SK-N-SH treated with all-trans-retinoic acid at 6 μM for 48 hours (cell line): ENCODE results near the gene USP35.

Source experiments
- ATAC-seq: fragments of 200-7000 bp; cut with Tn5 transposase; 3 replicates; pipeline ENCODE4 v1.9.1; 2020; ENCODE audit warnings: mild to moderate bottlenecking, moderate library complexity
- ARNTL ChIP-seq: fragments of 450-650 bp; formaldehyde crosslinking; IDR thresholded peaks from 2 replicates; pipeline ENCODE4 v1.5.0; 2020; ENCODE audit warnings: low read depth, mild to moderate bottlenecking, moderate library complexity, borderline replicate concordance
- CSDC2 ChIP-seq: fragments of 250-450 bp; sonication (Bioruptor Pico); IDR thresholded peaks from 2 replicates; pipeline ENCODE4 v1.5.0; 2020; ENCODE audit warnings: mild to moderate bottlenecking, moderate library complexity
- CSRNP3 ChIP-seq: fragments of 250-450 bp; sonication (Bioruptor Pico); IDR thresholded peaks from 2 replicates; pipeline ENCODE4 v1.5.1; 2021; ENCODE audit warnings: mild to moderate bottlenecking, moderate library complexity
- GLIS3 ChIP-seq: fragments of 250-450 bp; sonication (Bioruptor Pico); IDR thresholded peaks from 2 replicates; pipeline ENCODE4 v1.5.0; 2020; ENCODE audit warnings: mild to moderate bottlenecking, moderate library complexity
- ISL1 ChIP-seq: fragments of 250-450 bp; sonication (Bioruptor Pico); IDR thresholded peaks from 2 replicates; pipeline ENCODE4 v2.1.2; 2022; ENCODE audit warnings: mild to moderate bottlenecking, moderate library complexity
- RARB ChIP-seq: fragments of 250-450 bp; sonication (Bioruptor Pico); IDR thresholded peaks from 2 replicates; pipeline ENCODE4 v1.8.0; 2021; ENCODE audit warnings: mild to moderate bottlenecking, moderate library complexity
- TOX ChIP-seq: fragments of 250-450 bp; sonication (Bioruptor Pico); IDR thresholded peaks from 2 replicates; pipeline ENCODE4 v1.8.0; 2021; ENCODE audit warnings: mild to moderate bottlenecking, moderate library complexity, borderline replicate concordance
- ZC3H10 ChIP-seq: fragments of 250-450 bp; sonication (Bioruptor Pico); IDR thresholded peaks from 2 replicates; pipeline ENCODE4 v1.5.1; 2021; ENCODE audit warnings: mild to moderate bottlenecking, moderate library complexity
- ZFP30 ChIP-seq: fragments of 450-650 bp; formaldehyde crosslinking; IDR thresholded peaks from 2 replicates; pipeline ENCODE4 v1.5.0; 2022; ENCODE audit warnings: mild to moderate bottlenecking, moderate library complexity
- ZNF565 ChIP-seq: fragments of 450-650 bp; formaldehyde crosslinking; conservative IDR thresholded peaks from 2 replicates; pipeline ENCODE4 v1.5.0; 2020; ENCODE audit warnings: low read depth, mild to moderate bottlenecking, moderate library complexity
- ZNF70 ChIP-seq: fragments of 450-650 bp; formaldehyde crosslinking; IDR thresholded peaks from 2 replicates; pipeline ENCODE4 v1.5.0; 2020; ENCODE audit warnings: mild to moderate bottlenecking, moderate library complexity
- ZNF8 ChIP-seq: fragments of 450-650 bp; formaldehyde crosslinking; IDR thresholded peaks from 2 replicates; pipeline ENCODE4 v1.5.0; 2020; ENCODE audit warnings: mild to moderate bottlenecking, moderate library complexity
- TF ChIP-seq, protein P1 (sequence below): fragments of 250-450 bp; sonication (Bioruptor Pico); IDR thresholded peaks from 2 replicates; pipeline ENCODE4 v1.8.0; 2021; ENCODE audit warnings: low read depth, mild to moderate bottlenecking, moderate library complexity, borderline replicate concordance
- TF ChIP-seq, protein P2 (sequence below): fragments of 250-450 bp; sonication (Bioruptor Pico); IDR thresholded peaks from 2 replicates; pipeline ENCODE4 v1.5.1; 2020; ENCODE audit warnings: low read depth, mild to moderate bottlenecking, moderate library complexity
- TF ChIP-seq, protein P3 (sequence below): fragments of 250-450 bp; sonication (Bioruptor Pico); IDR thresholded peaks from 2 replicates; pipeline ENCODE4 v1.5.0; 2020; ENCODE audit warnings: mild to moderate bottlenecking, moderate library complexity

USP35 gene

GRCh38 chr11:78189174-78189724 lies 530 bp downstream of the USP35 start (continued):
- TF ChIP-seq, protein P1, sequence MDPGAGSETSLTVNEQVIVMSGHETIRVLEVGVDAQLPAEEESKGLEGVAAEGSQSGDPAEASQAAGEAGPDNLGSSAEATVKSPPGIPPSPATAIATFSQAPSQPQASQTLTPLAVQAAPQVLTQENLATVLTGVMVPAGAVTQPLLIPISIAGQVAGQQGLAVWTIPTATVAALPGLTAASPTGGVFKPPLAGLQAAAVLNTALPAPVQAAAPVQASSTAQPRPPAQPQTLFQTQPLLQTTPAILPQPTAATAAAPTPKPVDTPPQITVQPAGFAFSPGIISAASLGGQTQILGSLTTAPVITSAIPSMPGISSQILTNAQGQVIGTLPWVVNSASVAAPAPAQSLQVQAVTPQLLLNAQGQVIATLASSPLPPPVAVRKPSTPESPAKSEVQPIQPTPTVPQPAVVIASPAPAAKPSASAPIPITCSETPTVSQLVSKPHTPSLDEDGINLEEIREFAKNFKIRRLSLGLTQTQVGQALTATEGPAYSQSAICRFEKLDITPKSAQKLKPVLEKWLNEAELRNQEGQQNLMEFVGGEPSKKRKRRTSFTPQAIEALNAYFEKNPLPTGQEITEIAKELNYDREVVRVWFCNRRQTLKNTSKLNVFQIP (CRISPR knock-in tag): no peak
- TF ChIP-seq TOX (CRISPR knock-in tag) (no peak), CSDC2 (no peak), ZNF70 (CRISPR knock-in tag) (no peak)
- TF ChIP-seq, protein P2, sequence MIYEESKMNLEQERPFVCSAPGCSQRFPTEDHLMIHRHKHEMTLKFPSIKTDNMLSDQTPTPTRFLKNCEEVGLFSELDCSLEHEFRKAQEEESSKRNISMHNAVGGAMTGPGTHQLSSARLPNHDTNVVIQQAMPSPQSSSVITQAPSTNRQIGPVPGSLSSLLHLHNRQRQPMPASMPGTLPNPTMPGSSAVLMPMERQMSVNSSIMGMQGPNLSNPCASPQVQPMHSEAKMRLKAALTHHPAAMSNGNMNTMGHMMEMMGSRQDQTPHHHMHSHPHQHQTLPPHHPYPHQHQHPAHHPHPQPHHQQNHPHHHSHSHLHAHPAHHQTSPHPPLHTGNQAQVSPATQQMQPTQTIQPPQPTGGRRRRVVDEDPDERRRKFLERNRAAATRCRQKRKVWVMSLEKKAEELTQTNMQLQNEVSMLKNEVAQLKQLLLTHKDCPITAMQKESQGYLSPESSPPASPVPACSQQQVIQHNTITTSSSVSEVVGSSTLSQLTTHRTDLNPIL (CRISPR knock-in tag): no peak

DNA sequence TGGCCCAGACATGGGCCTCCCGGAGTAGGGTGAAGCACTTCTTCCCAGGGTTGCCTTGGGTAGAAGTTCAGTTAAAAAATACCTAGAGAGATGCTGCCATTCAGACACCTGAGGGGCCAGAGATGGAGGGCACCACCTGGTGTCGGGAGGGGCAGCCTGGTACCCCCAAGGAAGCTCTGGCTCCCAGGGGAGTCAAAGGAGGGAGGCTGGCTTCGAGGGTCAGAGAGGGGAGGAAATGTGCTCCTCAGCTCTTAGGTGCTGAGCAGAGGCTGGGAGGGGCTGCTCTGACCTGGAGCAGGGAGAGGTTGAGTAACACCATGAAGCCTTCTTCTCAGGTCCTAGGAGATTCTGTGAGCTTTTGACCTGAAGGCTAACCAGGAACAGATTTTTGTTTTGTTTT lies 1.1 kb downstream of the USP35 start:
- no peak for ATAC-seq
- no peak for TF ChIP-seq ZFP30 (CRISPR knock-in tag)
- no peak for TF ChIP-seq CSRNP3 (CRISPR knock-in tag)
- TF ChIP-seq ZC3H10 (CRISPR knock-in tag): no peak
- no peak for TF ChIP-seq ARNTL
- TF ChIP-seq ISL1 (CRISPR knock-in tag): no peak
- TF ChIP-seq, protein P2 (CRISPR knock-in tag): no peak
- no peak for TF ChIP-seq RARB (CRISPR knock-in tag)
- no peak for TF ChIP-seq ZNF70 (CRISPR knock-in tag)
- TF ChIP-seq ZNF565 (CRISPR knock-in tag): no peak
- TF ChIP-seq ZNF8 (CRISPR knock-in tag): no peak
- TF ChIP-seq TOX (CRISPR knock-in tag): no peak
- TF ChIP-seq, protein P1 (CRISPR knock-in tag): no peak

DNA sequence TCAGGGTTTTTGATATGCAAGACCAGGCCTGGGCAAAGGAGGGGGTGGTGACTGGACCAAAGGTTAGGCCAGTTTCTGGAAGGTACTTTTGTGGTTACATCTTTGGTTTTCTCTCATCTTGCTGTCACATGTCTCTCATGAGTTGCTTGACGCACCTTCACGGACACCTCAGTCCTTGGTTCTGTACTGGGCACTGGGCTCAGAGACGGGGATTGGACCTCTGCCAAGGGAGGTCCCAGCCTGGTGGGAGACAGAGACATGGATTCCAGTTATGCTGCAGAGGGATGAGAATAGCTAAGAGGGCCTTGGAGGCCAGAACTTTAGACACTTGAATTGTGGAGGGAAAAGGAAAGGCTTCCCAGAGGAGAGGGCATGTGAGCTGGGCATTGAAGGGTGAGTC lies 1.7 kb downstream of the USP35 start:
- ATAC-seq: no peak
- TF ChIP-seq ZC3H10 (CRISPR knock-in tag) (no peak), RARB (CRISPR knock-in tag) (no peak), ZFP30 (CRISPR knock-in tag) (no peak), ZNF8 (CRISPR knock-in tag) (no peak)
- TF ChIP-seq, protein P3, sequence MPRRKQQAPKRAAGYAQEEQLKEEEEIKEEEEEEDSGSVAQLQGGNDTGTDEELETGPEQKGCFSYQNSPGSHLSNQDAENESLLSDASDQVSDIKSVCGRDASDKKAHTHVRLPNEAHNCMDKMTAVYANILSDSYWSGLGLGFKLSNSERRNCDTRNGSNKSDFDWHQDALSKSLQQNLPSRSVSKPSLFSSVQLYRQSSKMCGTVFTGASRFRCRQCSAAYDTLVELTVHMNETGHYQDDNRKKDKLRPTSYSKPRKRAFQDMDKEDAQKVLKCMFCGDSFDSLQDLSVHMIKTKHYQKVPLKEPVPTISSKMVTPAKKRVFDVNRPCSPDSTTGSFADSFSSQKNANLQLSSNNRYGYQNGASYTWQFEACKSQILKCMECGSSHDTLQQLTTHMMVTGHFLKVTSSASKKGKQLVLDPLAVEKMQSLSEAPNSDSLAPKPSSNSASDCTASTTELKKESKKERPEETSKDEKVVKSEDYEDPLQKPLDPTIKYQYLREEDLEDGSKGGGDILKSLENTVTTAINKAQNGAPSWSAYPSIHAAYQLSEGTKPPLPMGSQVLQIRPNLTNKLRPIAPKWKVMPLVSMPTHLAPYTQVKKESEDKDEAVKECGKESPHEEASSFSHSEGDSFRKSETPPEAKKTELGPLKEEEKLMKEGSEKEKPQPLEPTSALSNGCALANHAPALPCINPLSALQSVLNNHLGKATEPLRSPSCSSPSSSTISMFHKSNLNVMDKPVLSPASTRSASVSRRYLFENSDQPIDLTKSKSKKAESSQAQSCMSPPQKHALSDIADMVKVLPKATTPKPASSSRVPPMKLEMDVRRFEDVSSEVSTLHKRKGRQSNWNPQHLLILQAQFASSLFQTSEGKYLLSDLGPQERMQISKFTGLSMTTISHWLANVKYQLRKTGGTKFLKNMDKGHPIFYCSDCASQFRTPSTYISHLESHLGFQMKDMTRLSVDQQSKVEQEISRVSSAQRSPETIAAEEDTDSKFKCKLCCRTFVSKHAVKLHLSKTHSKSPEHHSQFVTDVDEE (CRISPR knock-in tag): no peak

- no peak for TF ChIP-seq GLIS3
- ATAC-seq: no peak
Measured at GRCh38 chr11:78190871-78191538, 2.3 kb downstream of the USP35 start.
